Measurements from ENCODE around the gene RIMKLA.

RIMKLA gene

DNA sequence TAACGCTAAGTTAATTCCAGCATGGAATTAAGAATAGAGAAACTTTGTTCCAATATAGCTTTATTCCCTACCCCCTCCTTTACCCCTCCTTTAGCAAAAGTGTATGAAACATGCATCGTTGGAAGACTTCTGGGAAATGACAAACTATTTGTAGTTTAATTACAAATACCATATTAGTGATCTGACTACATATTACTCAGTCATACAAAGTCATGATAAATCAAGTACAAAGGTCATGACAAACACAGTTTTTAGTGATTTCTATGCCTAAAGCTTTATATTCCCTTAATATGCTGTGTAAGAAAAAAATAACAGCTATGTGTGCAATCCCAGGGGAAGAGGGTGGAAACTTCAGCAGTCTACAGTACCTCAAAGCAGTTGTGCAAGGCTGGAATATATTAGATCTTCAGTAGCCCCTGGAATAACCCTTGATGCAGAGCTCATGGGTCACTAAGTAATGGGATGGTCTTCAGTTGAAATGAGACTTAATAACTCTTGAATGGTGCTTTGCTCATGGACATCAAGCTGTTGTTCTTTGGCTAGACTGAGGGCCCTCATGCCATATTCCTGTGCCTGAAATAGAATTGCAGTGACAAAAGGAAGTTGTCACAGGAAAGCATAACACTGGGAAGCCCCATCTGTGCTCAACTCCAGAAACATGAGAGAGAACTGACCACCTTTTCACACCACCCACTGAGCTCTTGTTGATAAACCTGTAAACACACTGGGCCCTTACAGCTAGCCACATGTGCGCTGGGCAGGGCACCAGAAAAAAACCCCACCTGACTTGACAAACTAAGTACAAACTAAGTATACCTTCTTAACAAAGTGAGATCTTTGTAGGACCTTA lies 49.9 kb downstream of the RIMKLA start:
- no peak for DNase-seq (ENCODE audit: low read depth)

DNA sequence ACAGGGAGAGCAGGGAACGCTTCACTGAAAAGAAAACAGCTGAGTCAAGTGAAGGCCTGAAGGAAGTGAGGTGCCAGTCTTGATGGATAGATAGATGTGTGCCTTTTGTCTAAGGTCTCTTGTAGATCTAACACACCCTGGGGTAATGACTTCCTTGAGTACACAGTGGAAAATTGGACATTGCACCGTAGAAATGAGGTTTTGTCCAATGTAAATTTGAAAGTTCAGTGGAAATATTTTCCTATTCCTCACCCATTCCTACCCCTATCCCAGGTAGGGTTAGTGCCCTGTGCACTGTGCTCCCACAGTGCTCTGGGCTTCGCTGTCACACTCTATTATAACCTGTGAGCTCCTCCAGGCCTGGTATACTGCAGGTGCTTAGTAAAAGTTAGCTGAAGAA lies 50.9 kb downstream of the RIMKLA start:
- DNase-seq (ENCODE audit: low read depth): no peak

DNA sequence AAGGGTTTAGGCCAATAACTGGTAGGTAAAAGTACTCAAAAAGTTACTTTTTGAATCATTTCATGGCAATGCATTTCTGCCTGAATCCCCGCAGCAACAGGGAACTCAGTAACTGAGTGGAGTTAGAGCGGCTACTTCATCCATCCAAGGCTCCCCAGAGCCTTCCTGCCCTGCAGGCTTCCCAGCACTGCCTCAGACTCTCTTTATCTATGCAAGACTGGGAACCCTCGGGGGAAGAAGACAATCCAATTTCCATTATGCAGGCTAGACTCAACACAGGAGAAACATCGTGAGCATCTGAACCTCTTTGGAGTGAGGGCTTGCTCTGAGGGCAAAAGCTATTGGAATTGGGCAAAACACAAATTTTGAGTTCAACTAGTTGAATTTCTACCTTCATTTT lies 52.1 kb downstream of the RIMKLA start:
- no peak for DNase-seq (ENCODE audit: low read depth)

DNA sequence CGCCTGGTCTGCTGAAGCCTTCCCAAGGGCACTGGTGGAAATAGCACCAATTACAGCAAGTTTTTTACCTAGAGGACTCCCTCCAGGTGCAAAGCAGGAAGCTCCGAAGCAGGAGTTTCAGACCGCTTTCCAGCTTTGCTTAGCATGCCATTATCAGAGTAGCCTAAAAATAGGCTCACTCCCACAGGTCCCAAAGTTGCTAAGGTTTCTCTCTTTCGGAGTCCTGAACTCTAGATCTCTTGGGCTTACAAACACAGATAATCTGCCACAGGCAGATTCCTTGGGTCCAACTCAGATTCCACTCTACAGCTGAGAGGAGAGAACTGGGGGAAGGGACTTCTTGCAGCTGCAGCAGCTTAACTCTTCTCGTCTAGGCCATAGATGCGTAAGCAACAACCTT lies 52.8 kb downstream of the RIMKLA start:
- DNase-seq (ENCODE audit: low read depth): no peak

DNA sequence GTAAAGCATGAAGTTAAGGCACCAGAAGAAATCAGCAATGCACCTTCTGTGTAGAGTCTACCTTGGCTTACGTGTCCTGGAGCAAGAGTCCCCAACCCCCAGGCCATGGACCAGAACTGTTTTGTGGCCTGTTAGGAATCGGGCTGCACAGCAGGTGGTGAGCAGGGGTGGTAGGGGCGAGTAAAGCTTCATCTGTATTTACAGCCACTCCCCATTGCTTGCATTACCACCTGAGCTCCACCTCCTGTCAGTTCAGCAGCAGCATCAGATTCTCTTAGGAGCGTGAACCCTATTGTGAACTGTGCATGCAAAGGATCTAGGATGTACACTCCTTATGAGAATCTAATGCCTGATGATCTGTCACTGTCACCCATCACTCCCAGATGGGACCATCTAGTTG lies 53.7 kb downstream of the RIMKLA start:
- no peak for DNase-seq (ENCODE audit: low read depth)

DNA sequence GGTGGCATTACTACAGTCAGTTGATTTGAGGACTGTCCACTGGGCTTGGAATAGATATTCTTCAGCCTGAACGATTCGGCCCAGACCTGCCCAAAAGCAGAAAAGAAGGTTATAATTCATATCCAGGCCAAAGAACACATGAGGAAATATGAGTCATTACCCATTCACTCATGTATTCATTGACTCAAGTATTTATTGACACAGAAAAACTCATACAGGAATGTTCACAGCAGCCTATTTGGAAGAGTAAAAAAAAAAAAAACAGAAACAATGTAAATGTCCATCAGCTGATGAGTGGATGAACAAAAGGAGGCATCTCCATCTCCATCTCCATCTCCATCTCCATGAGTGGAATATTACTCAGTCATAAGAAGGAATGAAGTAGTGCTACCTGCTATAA lies 59.3 kb downstream of the RIMKLA start:
- DNase-seq (ENCODE audit: low read depth): no peak

DNA sequence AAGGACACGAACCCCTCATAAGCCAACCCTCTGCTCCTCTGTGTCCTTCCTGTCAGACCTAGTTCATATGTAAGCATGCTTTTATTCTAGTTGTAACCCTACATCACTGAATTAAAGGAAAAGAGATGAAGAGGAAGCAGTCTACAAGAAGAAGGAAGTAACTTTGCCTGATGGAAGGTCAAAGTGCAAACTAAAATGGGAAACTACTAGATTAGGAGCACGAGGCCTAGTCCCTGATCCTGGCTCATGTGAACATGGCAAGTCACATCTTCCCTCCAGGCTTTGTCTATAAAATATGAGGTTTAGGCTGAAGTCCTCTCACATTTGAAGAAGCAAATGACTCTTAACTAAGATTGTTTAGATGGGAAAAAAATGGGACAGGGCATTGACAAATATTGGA lies 62.1 kb downstream of the RIMKLA start:
- DNase-seq (ENCODE audit: low read depth): no peak

DNA sequence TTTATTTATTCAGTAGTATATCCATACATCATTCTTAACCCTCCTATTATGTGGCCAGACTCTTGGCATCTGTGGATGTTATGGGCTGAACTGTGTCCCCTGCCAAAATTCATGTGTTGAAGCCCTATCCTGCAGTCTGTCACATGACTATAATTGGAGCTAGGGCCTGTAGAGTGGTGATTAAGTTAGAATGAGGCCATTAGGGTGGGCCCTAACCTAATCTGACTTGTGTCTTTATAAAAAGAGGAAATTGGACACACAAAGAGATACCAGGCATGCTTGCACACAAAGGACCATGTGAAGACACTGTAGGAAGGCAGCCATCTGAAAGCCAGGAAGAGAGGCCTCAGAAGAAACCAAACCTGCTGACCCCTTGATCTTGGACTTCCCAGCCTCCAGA lies 68.7 kb downstream of the RIMKLA start:
- no peak for DNase-seq (ENCODE audit: low read depth)

DNA sequence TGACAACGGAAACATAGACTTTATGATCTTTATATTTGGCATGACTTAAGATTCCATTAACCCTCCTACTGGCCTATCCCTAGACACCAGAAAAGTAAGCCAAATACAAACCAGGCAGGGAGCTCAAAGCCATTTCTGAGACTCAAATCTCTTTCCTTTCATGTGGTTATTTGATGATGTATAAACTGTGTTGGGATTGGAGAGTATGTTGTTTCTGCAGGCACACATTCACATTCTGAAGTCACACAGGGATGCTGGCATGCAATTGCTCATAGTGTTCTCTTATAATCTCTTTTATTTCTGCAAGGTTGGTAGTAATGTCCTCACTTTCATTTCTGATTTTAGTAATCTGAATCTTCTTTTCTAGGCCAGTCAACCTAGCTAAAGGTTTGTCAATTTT lies 69.5 kb downstream of the RIMKLA start:
- DNase-seq (ENCODE audit: low read depth): no peak

DNA sequence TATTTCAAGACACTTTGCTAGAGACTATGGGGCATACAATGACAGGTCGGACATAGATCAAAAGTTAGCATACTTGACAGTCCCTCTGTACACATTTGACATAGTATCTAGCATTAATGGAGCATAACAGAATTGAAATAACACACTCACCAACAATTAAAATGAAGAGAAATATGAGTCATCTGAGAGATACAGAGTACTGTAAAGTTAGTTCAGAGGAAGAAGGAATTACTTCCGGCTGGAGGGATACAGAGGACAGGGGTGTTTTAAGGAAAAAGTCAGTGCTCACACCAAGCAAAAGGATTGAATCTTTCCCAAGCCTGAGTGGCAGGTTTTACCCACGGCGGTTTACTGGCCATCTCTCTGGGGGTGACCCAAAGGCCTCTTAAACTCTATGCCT lies 72.8 kb downstream of the RIMKLA start:
- DNase-seq (ENCODE audit: low read depth): no peak

DNA sequence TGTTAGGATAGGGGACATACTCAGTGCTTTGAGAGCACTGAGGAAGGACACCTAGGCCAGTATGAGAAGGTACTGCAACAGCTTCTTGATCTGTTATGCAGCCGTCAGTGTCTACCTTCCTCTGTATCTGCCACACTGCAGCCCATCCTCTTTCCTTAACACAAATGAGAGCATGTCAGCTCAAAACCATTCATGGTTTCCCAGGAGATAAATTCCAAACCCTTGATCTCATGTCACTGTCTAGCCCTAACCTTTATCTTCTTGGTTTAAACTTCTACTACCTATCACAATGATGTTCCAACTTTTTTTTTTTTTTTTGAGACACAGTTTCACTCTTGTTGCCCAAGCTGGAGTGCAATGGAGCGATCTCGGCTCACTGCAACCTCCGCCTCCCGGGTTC lies 73.8 kb downstream of the RIMKLA start:
- no peak for DNase-seq (ENCODE audit: low read depth)

DNA sequence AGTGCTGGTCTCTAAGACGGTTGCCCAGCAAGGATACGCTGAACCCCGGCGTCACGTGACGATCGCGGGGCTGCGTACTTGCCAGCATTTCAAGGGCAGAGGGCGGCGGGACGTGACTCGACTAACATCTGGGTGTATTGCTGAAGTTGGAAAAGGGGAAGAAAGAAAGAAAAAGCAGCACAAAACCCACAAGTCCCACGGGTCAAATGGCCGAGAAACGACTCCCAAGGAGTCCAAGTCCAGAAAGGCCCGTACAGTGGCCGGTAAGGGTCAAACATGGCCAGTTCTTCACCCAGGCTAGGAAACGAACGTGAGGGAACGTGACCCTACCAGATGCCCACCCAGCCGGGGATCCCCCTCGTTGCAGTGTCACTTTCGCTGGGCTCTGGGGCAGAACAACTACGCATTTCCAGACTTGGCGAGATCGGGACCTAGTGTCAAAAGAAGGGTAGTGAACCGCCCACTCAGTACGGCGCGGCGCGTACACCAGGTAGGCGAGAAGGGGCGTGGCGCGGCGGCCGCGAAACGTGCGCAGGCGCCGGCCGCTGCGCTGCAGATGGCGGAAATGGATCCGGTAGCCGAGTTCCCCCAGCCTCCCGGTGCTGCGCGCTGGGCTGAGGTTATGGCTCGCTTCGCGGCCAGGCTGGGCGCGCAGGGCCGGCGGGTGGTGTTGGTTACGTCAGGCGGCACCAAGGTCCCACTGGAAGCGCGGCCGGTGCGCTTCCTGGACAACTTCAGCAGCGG lies 75.6 kb downstream of the RIMKLA start, which contains the start of the genes PPCS and ZMYND12:
PPCS (plus strand) TSS at position 534 of the 744 bp plus-strand sequence; CDS start at position 557, 23 bp downstream.
ZMYND12 (minus strand) TSS at position 13 of the 744 bp plus-strand sequence. CDS start 25 bp downstream, outside the sequence.
- peak; percentile 79 for DNase-seq (ENCODE audit: low read depth)

DNA sequence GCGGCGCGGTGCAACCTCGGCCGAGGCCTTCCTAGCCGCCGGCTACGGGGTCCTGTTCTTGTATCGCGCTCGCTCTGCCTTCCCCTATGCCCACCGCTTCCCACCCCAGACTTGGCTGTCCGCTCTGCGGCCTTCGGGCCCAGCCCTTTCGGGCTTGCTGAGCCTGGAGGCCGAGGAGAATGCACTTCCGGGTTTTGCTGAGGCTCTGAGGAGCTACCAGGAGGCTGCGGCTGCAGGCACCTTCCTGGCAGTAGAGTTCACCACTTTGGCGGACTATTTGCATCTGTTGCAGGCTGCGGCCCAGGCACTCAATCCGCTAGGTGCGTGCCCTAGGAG lies 76.1 kb downstream of the RIMKLA start:
- no peak for DNase-seq (ENCODE audit: low read depth)

DNA sequence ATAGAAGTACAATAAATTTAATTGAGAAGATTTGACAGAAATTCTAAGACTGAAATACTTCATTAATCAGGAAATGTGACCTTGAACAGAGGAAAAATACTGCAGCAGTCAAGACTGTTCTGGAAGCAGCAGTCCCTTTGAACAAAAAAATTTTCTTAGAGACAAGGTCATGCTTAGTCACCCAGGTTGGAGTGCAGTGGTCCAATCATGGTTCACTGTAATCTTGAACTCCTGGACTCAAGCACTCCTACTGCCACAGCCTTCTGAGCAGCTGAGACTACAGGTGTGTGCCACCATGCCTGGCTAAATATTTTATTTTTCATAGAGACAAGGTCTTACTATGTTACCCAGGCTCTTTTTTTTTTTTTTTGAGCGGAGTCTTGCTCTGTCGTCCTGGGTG lies 80.6 kb downstream of the RIMKLA start:
- no peak for DNase-seq (ENCODE audit: low read depth)

DNA sequence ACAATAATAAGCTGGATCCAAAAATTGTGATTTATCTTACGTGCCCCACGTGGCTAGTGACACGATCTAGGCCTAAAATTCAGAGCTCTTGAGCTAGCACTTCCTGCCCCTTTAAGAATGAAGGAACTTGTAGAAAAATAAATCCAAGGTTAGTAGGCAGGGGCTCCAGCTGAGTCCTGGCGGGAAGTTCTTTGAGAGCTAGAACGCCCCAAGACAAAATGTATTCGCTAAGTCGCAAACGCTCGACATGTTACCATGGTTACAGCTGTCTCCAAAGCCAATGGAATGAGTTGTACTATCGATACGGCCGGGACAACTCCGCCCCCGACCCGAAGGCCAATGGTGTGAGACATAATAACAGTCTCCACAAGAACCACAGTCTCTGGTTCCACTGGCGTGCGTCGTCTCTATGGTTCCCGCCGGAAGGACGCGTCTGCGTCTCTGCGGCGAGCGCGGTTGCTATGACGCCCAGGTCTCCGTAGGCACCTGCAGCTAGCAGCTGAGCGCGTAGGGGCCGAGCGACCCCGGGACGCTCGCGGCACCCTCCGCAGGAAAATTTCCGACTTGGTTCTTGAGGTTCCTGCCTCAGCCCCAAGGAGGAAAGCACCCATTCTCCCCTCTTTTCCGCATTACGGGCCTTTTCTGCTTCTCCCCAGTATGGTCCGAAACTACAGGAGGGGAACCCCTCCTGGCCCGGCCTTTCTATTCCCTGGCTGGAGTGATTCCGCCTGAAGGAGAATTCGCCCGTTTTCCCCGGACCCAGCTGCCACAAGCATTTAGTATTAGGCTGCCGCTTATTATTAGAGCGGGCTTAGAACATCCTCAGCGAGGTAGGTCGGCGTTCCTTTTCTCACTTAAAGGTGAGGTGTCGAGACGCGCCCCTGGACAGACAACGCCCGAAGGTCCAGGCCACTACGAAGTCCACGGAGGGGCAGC lies 82.5 kb downstream of the RIMKLA start, which contains the start of gene CCDC30:
CCDC30 (plus strand) TSS at position 459 of the 936 bp plus-strand sequence. CDS start 17,266 bp downstream, outside the sequence.
- DNase-seq (ENCODE audit: low read depth): no peak

DNA sequence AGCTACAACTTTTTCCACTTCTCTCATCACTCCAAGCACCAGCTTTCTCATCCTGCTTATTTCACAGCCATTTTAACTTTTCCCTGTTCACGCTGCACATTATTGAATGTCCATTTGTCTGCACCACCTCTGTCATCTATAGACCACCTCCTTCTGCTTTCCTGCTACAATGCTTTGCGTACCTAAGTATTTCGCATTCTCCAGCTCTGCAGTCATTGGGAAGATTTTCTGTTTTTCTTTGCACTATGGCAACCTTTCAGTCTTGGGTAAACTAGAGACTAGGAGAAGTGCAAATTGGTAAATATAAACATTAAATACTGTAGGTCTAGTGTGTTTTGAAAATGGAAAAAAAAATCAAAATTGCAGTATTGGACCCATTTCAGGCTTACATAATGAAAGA lies 83.3 kb downstream of the RIMKLA start:
- DNase-seq (ENCODE audit: low read depth): no peak

DNA sequence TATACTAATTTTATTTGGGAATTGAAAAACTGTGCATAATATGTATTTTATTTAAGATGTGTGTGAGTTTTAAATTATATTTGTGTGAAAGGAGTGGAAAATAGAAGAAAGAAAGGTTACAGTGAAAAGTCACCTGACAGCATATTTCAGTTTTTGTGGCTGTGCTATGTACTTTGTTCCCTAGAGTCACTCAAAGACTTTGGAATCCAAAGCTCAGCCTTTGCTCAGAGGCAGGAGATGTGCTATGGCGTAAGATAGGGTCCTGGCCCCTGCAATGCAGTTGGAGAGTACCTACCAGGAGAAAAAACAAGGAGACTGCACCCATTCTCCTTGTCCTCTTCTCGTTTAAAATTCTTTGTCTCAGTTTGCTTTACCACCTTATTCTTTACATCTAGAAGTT lies 85.4 kb downstream of the RIMKLA start:
- no peak for DNase-seq (ENCODE audit: low read depth)

DNA sequence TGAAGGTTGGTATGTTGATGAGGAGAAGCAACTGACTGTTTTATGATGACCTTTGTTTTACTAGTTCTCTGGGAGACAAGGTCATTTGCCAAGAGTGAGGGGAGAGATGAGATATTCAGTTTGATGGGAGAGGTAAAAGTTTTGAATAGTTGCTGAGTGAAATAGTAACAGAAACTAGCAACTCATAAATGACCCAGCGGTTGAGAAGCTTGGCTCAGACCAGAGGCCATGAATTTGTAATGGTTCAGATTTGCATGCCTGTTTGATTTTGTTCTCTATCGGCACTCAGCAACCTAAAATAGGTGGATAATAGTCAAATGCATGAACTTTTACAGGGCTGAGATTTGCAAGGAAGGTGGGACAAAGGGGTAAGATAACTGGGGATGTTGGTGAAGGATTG lies 89.1 kb downstream of the RIMKLA start:
- DNase-seq (ENCODE audit: low read depth): no peak
